Right atrium auricular region (tissue), 2 donors: ENCODE data around the gene TMEM233. TPM values are rescaled to one million over a fixed set of nuclear protein-coding genes. Genes with fewer than 3 reads are reported as not detected.

Experiments
- DNase-seq: peaks from one replicate; pipeline ENCODE4 v3.0.0-alpha.2; 2019; ENCODE audit warnings: low spot score
- H3K27ac ChIP-seq, 2 donors: fragments of 200-600 bp; sonication (generic); 1 replicate in 1 of 2; 2 replicates in 1 of 2; pipeline ENCODE4 v1.5.1; 2016 to 2019
- H3K27me3 ChIP-seq, 2 donors: fragments of 200-600 bp; sonication (generic); one replicate each; pipeline versions ENCODE4 v1.5.1 to v1.6.0; 2017 to 2019
- H3K36me3 ChIP-seq: fragments of 200-600 bp; sonication (generic); one replicate; pipeline ENCODE4 v1.5.1; 2016
- H3K4me1 ChIP-seq, 2 donors: fragments of 200-600 bp; sonication (generic); one replicate each; pipeline versions ENCODE4 v1.5.1 to v1.6.0; 2017 to 2019
- H3K4me3 ChIP-seq, 2 donors: fragments of 200-600 bp; sonication (generic); 1 replicate in 1 of 2; 2 replicates in 1 of 2; pipeline ENCODE4 v1.5.1; 2017 to 2019; ENCODE audit warnings: mild to moderate bottlenecking in 1 of 2, moderate library complexity in 1 of 2
- H3K9me3 ChIP-seq, 2 donors: fragments of 200-600 bp; sonication (generic); one replicate each; pipeline ENCODE4 v1.5.1; 2019
- total RNA-seq, 2 donors: library from RNA; depleted of rRNA; stranded (reverse); fragments of >200 nt; gene quantifications; one replicate each; pipeline ENCODE4 v1.1.0, GENCODE V29; 2016
- TF ChIP-seq, protein P1 (sequence below), 2 donors: fragments of 200-600 bp; sonication (generic); IDR thresholded peaks; one replicate each; pipeline ENCODE4 v1.5.1; 2019; ENCODE audit warnings: antibody characterized with exemption in 2 of 2

TMEM233 gene
- total RNA-seq, 2 donors from 2014 or later = 0.11 to 0.28 TPM

DNA sequence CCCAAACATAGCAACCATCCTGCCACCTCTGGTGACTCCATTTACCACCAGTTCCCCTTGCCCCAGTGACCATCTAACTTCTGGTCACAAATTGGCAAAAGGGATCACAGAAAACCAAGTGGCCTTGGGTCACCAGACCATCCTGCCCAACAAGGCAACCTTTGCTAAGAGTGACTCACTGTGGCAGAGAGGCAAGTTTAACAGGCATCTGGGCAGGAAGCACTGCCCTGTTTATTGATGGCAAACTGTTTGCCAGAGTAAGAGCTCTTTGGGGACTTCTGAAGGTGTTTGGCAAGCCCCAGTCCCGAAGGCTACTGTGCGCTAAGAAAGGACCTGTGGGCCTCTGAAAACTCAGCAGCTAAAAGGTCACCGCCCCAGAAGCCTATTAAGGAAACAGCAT, 28.2 kb upstream of the TMEM233 start:
- H3K4me3 ChIP-seq = no peak overlapping the region
- no peak for DNase-seq
- no peaks in the 10 kb centered on the region for H3K27me3 ChIP-seq
- H3K27ac ChIP-seq = no peak overlapping the region
- TF ChIP-seq, protein P1, sequence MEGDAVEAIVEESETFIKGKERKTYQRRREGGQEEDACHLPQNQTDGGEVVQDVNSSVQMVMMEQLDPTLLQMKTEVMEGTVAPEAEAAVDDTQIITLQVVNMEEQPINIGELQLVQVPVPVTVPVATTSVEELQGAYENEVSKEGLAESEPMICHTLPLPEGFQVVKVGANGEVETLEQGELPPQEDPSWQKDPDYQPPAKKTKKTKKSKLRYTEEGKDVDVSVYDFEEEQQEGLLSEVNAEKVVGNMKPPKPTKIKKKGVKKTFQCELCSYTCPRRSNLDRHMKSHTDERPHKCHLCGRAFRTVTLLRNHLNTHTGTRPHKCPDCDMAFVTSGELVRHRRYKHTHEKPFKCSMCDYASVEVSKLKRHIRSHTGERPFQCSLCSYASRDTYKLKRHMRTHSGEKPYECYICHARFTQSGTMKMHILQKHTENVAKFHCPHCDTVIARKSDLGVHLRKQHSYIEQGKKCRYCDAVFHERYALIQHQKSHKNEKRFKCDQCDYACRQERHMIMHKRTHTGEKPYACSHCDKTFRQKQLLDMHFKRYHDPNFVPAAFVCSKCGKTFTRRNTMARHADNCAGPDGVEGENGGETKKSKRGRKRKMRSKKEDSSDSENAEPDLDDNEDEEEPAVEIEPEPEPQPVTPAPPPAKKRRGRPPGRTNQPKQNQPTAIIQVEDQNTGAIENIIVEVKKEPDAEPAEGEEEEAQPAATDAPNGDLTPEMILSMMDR (IDR thresholded peaks at IDR 0.05) = no peak
- no peaks in the 10 kb centered on the region for H3K9me3 ChIP-seq
- H3K4me1 ChIP-seq = no peaks in the 10 kb centered on the region
- H3K36me3 ChIP-seq = no peaks in the 10 kb centered on the region

DNA sequence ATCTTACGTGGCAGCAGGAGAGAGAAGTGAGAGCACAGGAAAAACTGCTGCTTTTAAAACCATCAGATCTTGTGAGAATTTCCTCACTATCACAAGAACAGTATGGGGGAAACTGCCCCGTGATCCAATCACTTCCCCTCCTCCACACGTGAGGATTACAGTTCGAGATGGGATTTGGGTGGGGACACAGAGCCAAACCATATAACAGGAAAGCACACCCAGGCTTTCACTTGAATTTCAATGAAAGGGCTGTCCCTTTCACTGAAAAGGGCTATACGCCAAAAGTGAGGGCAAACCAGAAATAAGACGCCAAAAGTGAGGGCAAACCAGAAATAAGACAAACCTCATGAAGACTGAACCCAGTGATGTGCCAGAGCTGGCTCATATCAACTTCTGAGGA, 22.8 kb upstream of the TMEM233 start:
- Histone ChIP-seq H3K4me1 (no peaks in the 10 kb centered on the region), H3K27ac (no peak overlapping the region), H3K27me3 (no peaks in the 10 kb centered on the region), H3K4me3 (no peak overlapping the region), H3K9me3 (no peaks in the 10 kb centered on the region), H3K36me3 (no peaks in the 10 kb centered on the region)
- DNase-seq = no peak
- TF ChIP-seq, protein P1 (IDR thresholded peaks at IDR 0.05) = no peak

DNA sequence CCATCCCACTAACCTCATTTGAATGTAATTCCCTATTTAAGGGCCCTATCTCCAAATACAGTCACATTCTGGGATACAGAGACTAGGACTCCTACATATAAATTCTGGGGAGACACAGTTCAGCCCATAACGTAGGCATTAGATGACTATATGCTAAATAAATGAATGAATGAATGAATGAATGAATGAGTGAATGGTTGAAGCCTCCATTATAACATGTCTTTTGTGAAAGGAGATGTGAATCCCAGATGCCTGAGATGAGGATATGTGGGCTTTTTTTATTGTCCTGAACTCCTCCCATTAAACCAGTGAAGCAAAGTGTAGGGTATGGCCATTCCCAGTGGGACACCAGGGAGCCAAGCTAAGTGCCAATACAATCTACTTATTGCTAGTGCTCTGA, 20.5 kb upstream of the TMEM233 start:
- Histone ChIP-seq H3K27ac (no peak overlapping the region), H3K9me3 (no peaks in the 10 kb centered on the region), H3K36me3 (no peaks in the 10 kb centered on the region), H3K4me3 (no peak overlapping the region), H3K27me3 (no peaks in the 10 kb centered on the region), H3K4me1 (no peaks in the 10 kb centered on the region)
- TF ChIP-seq, protein P1 (IDR thresholded peaks at IDR 0.05) = no peak
- DNase-seq = no peak

DNA sequence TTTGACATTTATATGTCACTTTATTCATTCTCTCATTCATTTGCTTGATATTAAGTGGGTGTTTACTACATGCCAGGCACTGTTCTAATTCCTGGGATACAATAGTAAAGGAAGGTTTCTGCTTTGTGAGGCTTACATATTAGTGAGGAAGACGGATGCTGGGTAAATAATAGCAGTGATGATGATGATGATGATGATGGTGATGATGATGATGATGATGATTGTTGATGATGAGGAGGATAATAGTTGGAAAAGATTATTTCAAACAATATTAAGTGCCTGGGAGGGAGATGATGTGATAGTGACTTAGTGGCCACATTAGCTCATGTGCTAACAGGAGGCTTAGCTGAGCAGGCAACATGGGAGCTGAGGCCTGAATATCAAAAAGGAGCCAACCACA, 19.3 kb upstream of the TMEM233 start:
- no peak overlapping the region for H3K27ac ChIP-seq
- H3K4me1 ChIP-seq = no peaks in the 10 kb centered on the region
- TF ChIP-seq, protein P1 (IDR thresholded peaks at IDR 0.05) = no peak
- H3K4me3 ChIP-seq = no peak overlapping the region
- DNase-seq = no peak
- no peaks in the 10 kb centered on the region for H3K36me3 ChIP-seq
- no peaks in the 10 kb centered on the region for H3K9me3 ChIP-seq
- no peaks in the 10 kb centered on the region for H3K27me3 ChIP-seq

DNA sequence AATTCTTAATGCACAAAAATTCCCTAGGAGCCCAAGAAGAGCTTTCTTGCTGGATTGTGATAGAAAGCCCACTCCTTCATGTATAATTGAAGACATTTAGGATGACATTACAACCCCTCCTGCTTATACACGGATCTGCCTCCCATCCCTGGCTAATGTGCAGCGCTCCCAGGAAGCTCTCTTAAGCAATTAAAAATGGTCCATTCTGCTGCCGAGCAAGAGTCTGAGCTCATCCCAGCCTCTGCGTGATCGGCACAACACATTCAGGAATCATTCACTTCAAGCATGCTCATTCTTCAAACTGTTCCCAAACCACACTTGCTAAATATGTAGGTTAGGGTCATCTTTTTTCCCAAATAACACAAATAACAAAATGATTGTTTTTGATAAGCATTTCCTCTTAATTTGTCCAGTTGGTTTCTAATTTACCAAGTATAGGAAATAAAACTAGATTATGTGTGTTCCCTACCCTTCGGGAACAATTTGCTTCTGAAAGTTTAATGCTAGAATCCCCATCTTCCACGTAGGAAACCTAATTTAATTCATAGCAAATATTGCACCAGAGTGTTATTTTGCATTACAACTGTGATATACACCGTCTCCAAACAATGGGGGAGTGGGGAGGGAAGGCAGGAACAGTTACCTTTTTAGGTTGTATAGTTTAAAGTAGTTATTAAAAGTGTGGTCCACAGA, 17.3 kb upstream of the TMEM233 start:
- no peak for DNase-seq
- Histone ChIP-seq H3K36me3 (no peaks in the 10 kb centered on the region), H3K4me1 (no peaks in the 10 kb centered on the region), H3K27me3 (no peaks in the 10 kb centered on the region), H3K27ac (no peak overlapping the region), H3K4me3 (no peak overlapping the region), H3K9me3 (no peaks in the 10 kb centered on the region)
- TF ChIP-seq, protein P1 (IDR thresholded peaks at IDR 0.05) = no peak

DNA sequence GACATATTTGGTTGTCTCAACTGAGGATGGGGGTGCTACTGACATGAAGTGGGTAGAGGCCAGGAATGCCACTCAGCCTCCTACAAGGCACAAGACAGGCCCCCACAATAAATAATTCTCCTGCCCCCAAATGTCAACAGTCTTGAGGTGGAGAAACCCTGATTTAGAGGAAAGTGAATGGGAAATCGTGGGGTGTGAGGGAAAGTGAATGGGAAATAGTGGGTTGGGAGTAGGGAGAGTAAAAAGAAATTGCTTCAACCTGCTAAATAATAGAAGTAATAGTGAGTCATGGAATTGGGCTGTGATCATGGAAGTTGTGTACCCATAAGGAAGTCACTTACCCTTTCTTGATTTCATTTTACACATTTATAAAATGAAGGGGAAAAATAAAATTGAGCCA, 16.7 kb upstream of the TMEM233 start:
- TF ChIP-seq, protein P1 (IDR thresholded peaks at IDR 0.05) = no peak
- no peak for DNase-seq
- H3K9me3 ChIP-seq = no peaks in the 10 kb centered on the region

More for the DNA sequence above, 16.7 kb upstream of the TMEM233 start:
- Histone ChIP-seq H3K27ac (no peak overlapping the region), H3K36me3 (no peaks in the 10 kb centered on the region), H3K4me1 (no peaks in the 10 kb centered on the region), H3K4me3 (no peak overlapping the region), H3K27me3 (no peaks in the 10 kb centered on the region)
